Thyroid gland (tissue), 4 donors: ENCODE data around the gene GUCY1A2. TPM values are rescaled to one million over a fixed set of nuclear protein-coding genes. Genes with fewer than 3 reads are reported as not detected.

Experiments used
- DNase-seq, 2 donors: peaks; one replicate each; pipeline ENCODE4 v3.0.0-alpha.2; 2019
- H3K27ac ChIP-seq, 3 donors: fragments of 200-600 bp; sonication (generic); 1 replicate in 2 of 3; 2 replicates in 1 of 3; pipeline ENCODE4 v1.5.1; 2016 to 2019; ENCODE audit warnings: mild to moderate bottlenecking in 1 of 3, moderate library complexity in 1 of 3
- H3K27me3 ChIP-seq: fragments of 200-600 bp; sonication (generic); one replicate; pipeline ENCODE4 v1.5.1; 2019
- H3K36me3 ChIP-seq, 2 donors: fragments of 200-600 bp; sonication (generic); one replicate each; pipeline ENCODE4 v1.5.1; 2016 to 2019
- H3K4me1 ChIP-seq, 2 donors: fragments of 200-600 bp; sonication (generic); one replicate each; pipeline ENCODE4 v1.5.1; 2017 to 2019
- H3K4me3 ChIP-seq, 3 donors: fragments of 200-600 bp; sonication (generic); replicated peaks in 1 of 3; 1 replicate in 2 of 3; 2 replicates in 1 of 3; pipeline ENCODE4 v1.5.1; 2016; ENCODE audit warnings: mild to moderate bottlenecking in 1 of 3
- H3K9me3 ChIP-seq: fragments of 200-600 bp; sonication (generic); one replicate; pipeline ENCODE4 v1.5.1; 2017
- CTCF ChIP-seq, 6 experiments: fragments of 200-600 bp in 3 of 6; fragments of 450-650 bp in 3 of 6; sonication (generic) in 3 of 6; IDR thresholded peaks; one replicate each; pipeline ENCODE4 v1.5.1; 2016 to 2019; ENCODE audit warnings: antibody characterized with exemption in 6 of 6, mild to moderate bottlenecking in 2 of 6, inconsistent platforms in 1 of 6, moderate library complexity in 1 of 6
- POLR2A ChIP-seq, 2 donors: fragments of 450-650 bp; IDR thresholded peaks; one replicate each; pipeline ENCODE4 v1.6.1; 2017; ENCODE audit warnings: antibody characterized with exemption in 2 of 2, mild to moderate bottlenecking in 2 of 2, moderate library complexity in 1 of 2
- WGBS, 2 donors: methylation state at CpG; one replicate each; pipeline ENCODE4 v1.1.5; 2017; 5-methylcytosine and 5-hydroxymethylcytosine counted together
- intact Hi-C: fragments of 100-400 bp; cut with DNase I; formaldehyde crosslinking; loops from one replicate; pipeline ENCODE4 v1.15.1; 2023
- total RNA-seq, 4 donors: library from RNA; depleted of rRNA; stranded (reverse); fragments of >200 nt; gene quantifications; one replicate each; pipeline ENCODE4 v1.2.3, GENCODE V29; 2016

Gene GUCY1A2
- total RNA-seq, 4 donors from 2014 or later: 1.4 to 6.8 (median 1.9) TPM

- DNase-seq: no peak
- Histone ChIP-seq H3K27me3 (no peaks in the 10 kb centered on the region), H3K36me3 (no peaks in the 10 kb centered on the region), H3K9me3 (no peaks in the 10 kb centered on the region), H3K4me1 (peaks cover 12 to 13% of the 10 kb centered on the region in 2 donors), H3K4me3 (no peak overlapping the region), H3K27ac (no peak overlapping the region)
- intact Hi-C loops: no loop called here
- no peak for TF ChIP-seq CTCF (IDR thresholded peaks at IDR 0.05)
- TF ChIP-seq POLR2A (IDR thresholded peaks at IDR 0.05): no peak
- WGBS, 2 donors: 95 to 96% methylated on average over 2 of the region's 2 CpGs
These were observed 2.3 kb upstream of the GUCY1A2 start for GRCh38 chr11:107020594-107020993.

GRCh38 chr11:107018902-107019493 is 722 bp upstream of the GUCY1A2 start:
- peaks cover 12 to 13% of the 10 kb centered on the region in 2 donors for H3K4me1 ChIP-seq
- H3K27me3 ChIP-seq: no peaks in the 10 kb centered on the region
- WGBS, 2 donors: 1 to 6% methylated on average over 20 to 34 of the region's 36 CpGs
- TF ChIP-seq POLR2A (IDR thresholded peaks at IDR 0.05) (no peak), CTCF (IDR thresholded peaks at IDR 0.05) (no peak)
- H3K4me3 ChIP-seq: peak overlapping the region in 1 of 3 donors; percentile 21
- no peak overlapping the region for H3K27ac ChIP-seq
- H3K36me3 ChIP-seq: no peaks in the 10 kb centered on the region
- peak; percentile 63 to 70 for DNase-seq
- H3K9me3 ChIP-seq: no peaks in the 10 kb centered on the region
- intact Hi-C loops: no loop called here

GRCh38 chr11:107017433-107018218 is 650 bp downstream of the GUCY1A2 start:
- peak; percentile 49 to 52 for DNase-seq
- WGBS, 2 donors: 1 to 11% methylated on average over 2 to 15 of the region's 85 CpGs
- H3K4me3 ChIP-seq: peak overlapping the region in 1 of 3 donors; percentile 24
- peaks cover 12 to 13% of the 10 kb centered on the region in 2 donors for H3K4me1 ChIP-seq
- no peaks in the 10 kb centered on the region for H3K36me3 ChIP-seq
- peak in 3 of 6 experiments; percentile 25 to 52 (median 32) for TF ChIP-seq CTCF (IDR thresholded peaks at IDR 0.05)
- TF ChIP-seq POLR2A (IDR thresholded peaks at IDR 0.05): no peak
- no peaks in the 10 kb centered on the region for H3K9me3 ChIP-seq
- intact Hi-C loops: no loop called here
- H3K27me3 ChIP-seq: no peaks in the 10 kb centered on the region
- H3K27ac ChIP-seq: peak overlapping the region in 1 of 3 donors; percentile 7

- H3K4me1 ChIP-seq: peaks cover 12 to 13% of the 10 kb centered on the region in 2 donors
- no peak overlapping the region for H3K27ac ChIP-seq
- no peaks in the 10 kb centered on the region for H3K36me3 ChIP-seq
- no peak overlapping the region for H3K4me3 ChIP-seq
- TF ChIP-seq CTCF (IDR thresholded peaks at IDR 0.05): no peak
- TF ChIP-seq POLR2A (IDR thresholded peaks at IDR 0.05): no peak
- WGBS, 2 donors: 59 to 65% methylated on average over 3 of the region's 3 CpGs
- H3K27me3 ChIP-seq: no peaks in the 10 kb centered on the region
- no peaks in the 10 kb centered on the region for H3K9me3 ChIP-seq
- intact Hi-C loops: no loop called here
- DNase-seq: no peak
These were observed 1.2 kb downstream of the GUCY1A2 start for GRCh38 chr11:107017104-107017432.

- Histone ChIP-seq H3K4me1 (peaks cover 12 to 13% of the 10 kb centered on the region in 2 donors), H3K27me3 (no peaks in the 10 kb centered on the region), H3K36me3 (no peaks in the 10 kb centered on the region), H3K4me3 (no peak overlapping the region), H3K27ac (no peak overlapping the region), H3K9me3 (no peaks in the 10 kb centered on the region)
- no peak for DNase-seq
- TF ChIP-seq CTCF (IDR thresholded peaks at IDR 0.05) (no peak), POLR2A (IDR thresholded peaks at IDR 0.05) (no peak)
- intact Hi-C loops: no loop called here
- 88 to 93% methylated on average over 1 of the region's 1 CpG for WGBS, 2 donors
These were observed 3.4 kb downstream of the GUCY1A2 start for GRCh38 chr11:107014871-107015270.
